ENCODE data around the gene PYROXD2. TPM values are rescaled to one million over a fixed set of nuclear protein-coding genes. Genes with fewer than 3 reads are reported as not detected.

The PYROXD2 gene
- total and polyA plus RNA-seq, 2 of the 8 experiments (the other 6 are each of a cell fraction or from before 2014, with no cell fraction given), result 3.2 to 5.4 TPM

- Histone ChIP-seq H3K9me3 (ENCODE audit: insufficient read depth in 2 of 2, low read depth in 1 of 2, low read length in 1 of 2) (peaks cover 6% of the 10 kb centered on the region in 2 experiments; a peak in 2 of 4 replicates), H3K14ac (ENCODE audit: insufficient read length) (no peak overlapping the region), H3K27me3 (replicated peaks in 1 of 4; ENCODE audit: control insufficient read depth in 3 of 4, extremely low read depth in 1 of 4, insufficient read depth in 3 of 4, low read length in 3 of 4) (no peaks in the 10 kb centered on the region), H3K79me2 (ENCODE audit: control insufficient read depth in 1 of 2, insufficient read depth in 2 of 2, low read length in 2 of 2) (no peaks in the 10 kb centered on the region), H3K4me2 (ENCODE audit: insufficient read depth in 1 of 2, low read depth in 2 of 2, low read length in 2 of 2) (no peak overlapping the region), H2BK15ac (ENCODE audit: low read length) (no peak overlapping the region), H2BK12ac (ENCODE audit: low read depth, low read length) (no peak overlapping the region), H3K23ac (ENCODE audit: insufficient read length) (no peak overlapping the region), H3K27ac (ENCODE audit: low read depth, low read length) (no peak overlapping the region), H4K91ac (replicated peaks; ENCODE audit: insufficient read length, low read length) (no peak overlapping the region), H3K56ac (replicated peaks; ENCODE audit: insufficient read length, low read depth, low read length) (no peak overlapping the region), H3K4me1 (replicated peaks in 1 of 4; ENCODE audit: control insufficient read depth in 3 of 4, insufficient read depth in 4 of 4, low read length in 3 of 4) (peaks cover 2 to 6% (median 4%) of the 10 kb centered on the region in 4 experiments; a peak in 3 of 7 replicates), H4K8ac (ENCODE audit: extremely low read depth, insufficient read depth, low read length) (no peak overlapping the region), H2BK20ac (ENCODE audit: low read length) (no peak overlapping the region), H4K5ac (ENCODE audit: insufficient read length, low read depth, low read length) (no peak overlapping the region), H3K18ac (ENCODE audit: extremely low read depth, low read length) (no peak overlapping the region), H3K9ac (replicated peaks in 1 of 4; ENCODE audit: extremely low read depth in 1 of 4, low read depth in 3 of 4, low read length in 3 of 4) (no peak overlapping the region), H4K20me1 (replicated peaks in 1 of 2; ENCODE audit: control insufficient read depth in 1 of 2, insufficient read depth in 2 of 2, low read length in 2 of 2) (no peaks in the 10 kb centered on the region), H2BK5ac (ENCODE audit: low read depth, low read length) (no peak overlapping the region), H3K79me1 (ENCODE audit: low read depth, low read length) (no peaks in the 10 kb centered on the region), H2BK120ac (replicated peaks; ENCODE audit: low read depth, low read length) (no peak overlapping the region), H3K36me3 (ENCODE audit: control insufficient read depth in 2 of 4, insufficient read depth in 4 of 4, low read length in 3 of 4) (no peaks in the 10 kb centered on the region), H2AK5ac (ENCODE audit: low read depth, low read length) (no peak overlapping the region), H3K4me3 (ENCODE audit: extremely low read depth in 1 of 4, insufficient read depth in 2 of 4, low read depth in 3 of 4, low read length in 4 of 4) (no peak overlapping the region), H3K23me2 (ENCODE audit: low read depth, low read length) (no peaks in the 10 kb centered on the region), H2AFZ (ENCODE audit: low read length) (no peak overlapping the region), H3K4ac (replicated peaks; ENCODE audit: insufficient read length, low read depth, low read length) (no peak overlapping the region)
- FAIRE-seq, result no peak
- CTCF ChIA-PET (ENCODE audit: partially characterized antibody), result interaction anchor here (0.7 to 1.4 kb wide), 5 partner anchors 12 to 67 kb away, joined by 3 to 7 read pairs (median 4); no protein-coding TSS in a partner anchor
- DNase-seq (ENCODE audit: low read depth in 1 of 2, low spot score in 2 of 2), result no peak
- POLR2A ChIA-PET (ENCODE audit: partially characterized antibody), result no interaction called here
- WGBS, 2 experiments (ENCODE audit: extremely low coverage in 1 of 2, insufficient coverage in 1 of 2, insufficient read length in 1 of 2, insufficient replicate concordance in 2 of 2, low coverage in 1 of 2, low lambda C conversion rate in 2 of 2, missing lambda C conversion rate in 1 of 2), result 92% methylated on average over 1 of the region's 1 CpG; no CpG with 5 or more reads in 1 of the 2 experiments
- TF ChIP-seq BCL11A (IDR thresholded peaks at IDR 0.05; ENCODE audit: low read depth in 2 of 2, low read length in 2 of 2) (no peak), GABPA (IDR thresholded peaks at IDR 0.05; ENCODE audit: borderline replicate concordance, insufficient read depth, low read length) (no peak), KDM1A (IDR thresholded peaks at IDR 0.05; ENCODE audit: borderline replicate concordance, low read length) (no peak), SRF (IDR thresholded peaks at IDR 0.05; ENCODE audit: low read depth, low read length) (no peak)
These were observed 38.5 kb downstream of the PYROXD2 start for GRCh38 chr10:98376485-98376884.

Measured in H1 (cell line).